Activated T-helper 2 cell treated with anti-CD3 and anti-CD28 coated beads, Interferon-gamma antibody, Interleukin-2, Interleukin-4, amounts not matched to agents 10 μg/mL and 5 μg/mL and 100 μg/mL, durations not matched to agents 14 hours and 24 hours and 36 hours (primary cell): ENCODE data around the gene KCNN3. TPM values are rescaled to one million over a fixed set of nuclear protein-coding genes. Genes with fewer than 3 reads are reported as not detected.

Experiments
- DNase-seq: peaks from one replicate; pipeline ENCODE4 v3.0.0; 2021; ENCODE audit warnings: low spot score
- H3K27ac Mint-ChIP-seq: one replicate; pipeline ENCODE4 v1.8.0; 2021; ENCODE audit warnings: mixed read lengths
- H3K27me3 Mint-ChIP-seq: one replicate; pipeline ENCODE4 v1.8.0; 2021; ENCODE audit warnings: low read depth, mixed read lengths
- H3K36me3 Mint-ChIP-seq: one replicate; pipeline ENCODE4 v1.8.0; 2021; ENCODE audit warnings: low read depth, mixed read lengths
- H3K4me1 Mint-ChIP-seq: one replicate; pipeline ENCODE4 v1.8.0; 2021; ENCODE audit warnings: low read depth, mixed read lengths
- H3K4me3 Mint-ChIP-seq: one replicate; pipeline ENCODE4 v1.8.0; 2021; ENCODE audit warnings: low read depth, mild to moderate bottlenecking, moderate library complexity, mixed read lengths
- H3K9me3 Mint-ChIP-seq: one replicate; pipeline ENCODE4 v1.8.0; 2021; ENCODE audit warnings: mixed read lengths
- intact Hi-C: fragments of 100-400 bp; cut with micrococcal nuclease; formaldehyde crosslinking; loops from one replicate; pipeline ENCODE4 v1.15.1; 2023
- total RNA-seq: library from RNA; stranded (reverse); gene quantifications from 2 replicates; pipeline ENCODE4 v1.2.3, GENCODE V29; 2022

Gene KCNN3
- total RNA-seq, 1 donor from 2014 or later, result 0.91 TPM

DNA sequence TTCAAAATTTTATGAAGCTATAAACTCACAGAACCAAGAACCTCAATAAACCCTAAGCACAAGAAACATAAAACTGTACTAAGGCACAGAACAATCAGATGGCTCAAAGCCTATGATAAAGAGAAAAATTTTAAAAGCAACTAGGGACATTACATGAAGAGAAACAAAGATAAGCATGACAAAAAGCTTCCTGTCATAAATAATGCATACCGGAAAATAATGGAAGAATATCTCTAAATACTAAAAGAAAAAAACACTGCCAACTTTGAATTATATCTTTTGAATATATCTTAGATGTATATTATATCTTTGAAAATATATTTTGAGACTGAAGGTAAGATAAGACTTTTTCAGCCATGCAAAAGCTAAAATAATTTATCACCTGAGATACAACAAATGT lies 21.4 kb upstream of the KCNN3 start:
- Mint-ChIP-seq H3K4me1 (peaks cover 12% of the 10 kb centered on the region), H3K27ac (no peak overlapping the region), H3K4me3 (no peak overlapping the region), H3K9me3 (no peaks in the 10 kb centered on the region), H3K27me3 (peaks cover 15% of the 10 kb centered on the region), H3K36me3 (no peaks in the 10 kb centered on the region)
- no peak for DNase-seq
- intact Hi-C loops, result no loop called here

DNA sequence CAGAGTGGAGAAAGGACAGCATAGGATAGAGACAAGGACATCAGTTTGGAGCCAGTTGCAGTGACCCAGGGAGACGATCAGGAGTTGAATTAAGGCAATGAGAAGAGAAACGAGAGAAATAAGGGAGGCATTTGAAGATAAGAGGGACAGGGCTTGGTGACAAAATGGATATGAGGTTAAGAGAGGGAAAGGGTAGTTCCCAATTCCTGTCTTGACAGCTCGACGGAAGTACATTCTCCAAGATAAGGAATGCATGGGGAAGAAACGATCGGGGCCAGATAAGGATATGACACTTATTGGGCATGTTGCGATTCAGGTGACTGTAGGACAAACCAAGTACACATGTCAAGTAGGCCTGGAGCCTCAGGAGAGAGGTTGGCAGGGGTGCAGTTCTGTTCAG lies 18.7 kb upstream of the KCNN3 start:
- no peak for DNase-seq
- Mint-ChIP-seq H3K4me1 (peaks cover 27% of the 10 kb centered on the region), H3K9me3 (no peaks in the 10 kb centered on the region), H3K27ac (no peak overlapping the region), H3K27me3 (peaks cover 12% of the 10 kb centered on the region), H3K36me3 (no peaks in the 10 kb centered on the region), H3K4me3 (no peak overlapping the region)
- intact Hi-C loops, result no loop called here

DNA sequence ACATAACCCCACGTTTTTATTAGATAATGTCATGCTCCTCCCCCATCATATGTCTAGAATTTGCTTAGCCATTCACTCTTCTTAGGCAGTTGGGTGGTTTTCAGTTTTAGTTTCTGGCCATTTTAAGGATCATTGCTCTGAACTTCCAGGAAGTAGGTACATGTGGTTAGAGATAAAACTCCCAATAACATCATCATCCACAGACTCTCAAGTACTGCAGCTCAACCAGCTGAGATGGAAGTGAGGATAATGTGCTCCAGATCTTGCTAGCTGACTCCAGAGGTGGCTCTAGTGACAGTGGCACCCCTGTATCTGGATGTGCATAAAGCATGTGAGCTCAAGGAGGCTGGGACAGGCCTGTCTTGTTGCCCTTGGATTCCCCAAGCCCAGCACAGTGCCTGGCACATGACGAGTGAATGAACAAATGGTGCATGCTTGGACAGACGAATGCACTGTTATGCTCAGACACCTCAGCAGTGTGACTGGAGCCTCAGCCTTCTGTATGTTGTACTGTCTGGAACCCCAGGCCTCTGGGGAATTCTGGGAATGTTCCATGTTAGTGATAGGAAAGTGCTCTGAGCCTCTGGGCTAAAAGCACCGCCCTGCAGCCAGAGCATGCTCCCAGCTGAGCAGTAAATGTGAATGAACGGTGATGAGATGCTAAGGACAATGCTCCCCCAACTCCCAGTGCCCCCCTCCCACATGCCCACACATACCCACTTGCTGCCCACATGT lies 16.4 kb upstream of the KCNN3 start:
- Mint-ChIP-seq H3K27me3 (peaks cover 3% of the 10 kb centered on the region), H3K9me3 (no peaks in the 10 kb centered on the region), H3K4me1 (peaks cover 27% of the 10 kb centered on the region), H3K27ac (peak overlapping the region; percentile 7), H3K36me3 (no peaks in the 10 kb centered on the region), H3K4me3 (no peak overlapping the region)
- intact Hi-C loops, result no loop called here
- no peak for DNase-seq

DNA sequence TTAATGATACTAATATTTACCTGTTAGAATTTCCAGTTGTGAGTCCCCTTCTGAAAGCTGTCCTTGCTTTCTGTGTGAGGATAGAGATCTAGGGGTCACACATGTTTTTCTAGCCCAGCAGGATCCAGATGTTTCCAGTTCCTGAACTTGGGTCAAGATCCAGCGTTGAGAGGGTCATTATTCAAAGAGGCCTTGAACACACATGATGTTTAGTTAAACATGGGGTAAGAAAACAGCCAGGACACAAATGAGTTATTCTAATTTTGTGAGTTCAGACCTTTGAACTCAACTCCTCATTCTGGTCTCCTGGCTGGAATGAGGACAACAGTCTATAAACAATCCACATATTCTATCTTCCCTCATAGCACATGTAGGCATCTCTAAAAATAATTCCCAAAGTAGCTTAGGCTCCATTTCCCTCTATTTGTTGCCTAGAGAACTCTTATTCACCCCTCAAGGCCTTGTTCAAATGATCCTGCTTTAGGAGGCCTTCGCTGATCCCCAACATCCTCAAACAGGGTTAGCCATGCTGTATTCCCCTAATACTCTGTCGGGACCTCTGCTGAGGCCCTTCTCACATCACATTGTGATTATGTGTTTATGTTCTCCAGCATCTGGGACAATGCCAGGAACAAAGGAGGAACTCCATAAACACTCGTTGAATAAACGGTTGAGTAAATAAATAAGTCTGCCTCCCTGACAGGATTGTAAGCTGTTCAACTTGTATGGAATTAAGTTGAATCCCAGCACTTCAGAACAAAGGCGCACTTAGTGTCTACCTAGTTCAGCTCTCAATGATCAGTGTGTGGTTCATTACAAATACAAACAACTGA lies 15.0 kb upstream of the KCNN3 start:
- no peaks in the 10 kb centered on the region for H3K9me3 Mint-ChIP-seq
- H3K27ac Mint-ChIP-seq, result no peak overlapping the region
- no peak overlapping the region for H3K4me3 Mint-ChIP-seq
- intact Hi-C loops, result no loop called here
- H3K27me3 Mint-ChIP-seq, result peaks cover 1% of the 10 kb centered on the region
- DNase-seq, result no peak
- no peaks in the 10 kb centered on the region for H3K36me3 Mint-ChIP-seq
- peaks cover 27% of the 10 kb centered on the region for H3K4me1 Mint-ChIP-seq

DNA sequence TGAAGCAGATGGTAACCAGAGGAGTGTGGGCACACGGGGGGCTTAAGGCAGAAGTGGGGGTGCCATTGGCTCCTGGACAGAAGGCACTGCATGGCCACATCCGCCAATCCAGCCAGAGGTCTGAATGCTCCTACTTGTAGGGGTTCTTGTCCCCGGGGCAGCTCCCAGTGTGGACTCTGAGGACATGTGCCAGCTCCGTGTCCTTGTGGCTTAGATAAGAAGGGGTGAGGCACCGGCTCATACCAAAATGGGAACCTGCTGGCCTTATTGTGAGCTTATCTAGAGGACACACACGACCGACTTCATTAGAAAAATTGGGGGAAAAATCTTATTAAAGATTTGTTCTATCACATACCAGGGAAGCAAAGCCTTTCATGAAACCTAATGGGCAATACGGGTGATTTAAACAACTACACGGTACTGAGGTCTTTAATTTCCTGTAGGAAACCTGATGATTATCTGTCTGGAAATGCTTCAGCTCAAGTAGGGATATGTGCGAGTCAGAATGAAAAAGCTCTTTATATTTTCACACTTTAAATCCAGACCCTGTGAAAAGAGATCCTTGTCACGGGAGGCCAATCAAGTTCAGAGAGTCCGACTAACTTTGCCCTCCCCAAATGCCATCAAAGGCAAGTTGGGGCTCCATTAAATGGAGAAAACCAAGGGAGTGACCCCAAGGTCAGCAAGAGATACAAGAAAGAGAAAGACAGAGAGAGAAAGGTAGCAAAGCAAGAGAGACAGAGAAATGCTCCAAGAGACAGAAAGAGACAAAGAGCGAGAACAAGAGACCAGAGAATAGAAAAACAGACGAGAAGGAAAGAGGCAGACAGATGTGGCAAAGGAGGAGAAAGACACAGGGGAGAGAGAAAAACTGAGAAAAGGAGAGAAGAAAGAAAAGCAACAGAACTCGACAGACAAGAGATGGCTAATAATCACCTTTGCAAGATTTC lies 14.1 kb upstream of the KCNN3 start:
- intact Hi-C loops, result no loop called here
- no peak overlapping the region for H3K4me3 Mint-ChIP-seq
- no peak for DNase-seq
- H3K27ac Mint-ChIP-seq, result no peak overlapping the region
- H3K4me1 Mint-ChIP-seq, result peaks cover 27% of the 10 kb centered on the region
- H3K36me3 Mint-ChIP-seq, result no peaks in the 10 kb centered on the region
- no peaks in the 10 kb centered on the region for H3K9me3 Mint-ChIP-seq
- peaks cover 1% of the 10 kb centered on the region for H3K27me3 Mint-ChIP-seq

DNA sequence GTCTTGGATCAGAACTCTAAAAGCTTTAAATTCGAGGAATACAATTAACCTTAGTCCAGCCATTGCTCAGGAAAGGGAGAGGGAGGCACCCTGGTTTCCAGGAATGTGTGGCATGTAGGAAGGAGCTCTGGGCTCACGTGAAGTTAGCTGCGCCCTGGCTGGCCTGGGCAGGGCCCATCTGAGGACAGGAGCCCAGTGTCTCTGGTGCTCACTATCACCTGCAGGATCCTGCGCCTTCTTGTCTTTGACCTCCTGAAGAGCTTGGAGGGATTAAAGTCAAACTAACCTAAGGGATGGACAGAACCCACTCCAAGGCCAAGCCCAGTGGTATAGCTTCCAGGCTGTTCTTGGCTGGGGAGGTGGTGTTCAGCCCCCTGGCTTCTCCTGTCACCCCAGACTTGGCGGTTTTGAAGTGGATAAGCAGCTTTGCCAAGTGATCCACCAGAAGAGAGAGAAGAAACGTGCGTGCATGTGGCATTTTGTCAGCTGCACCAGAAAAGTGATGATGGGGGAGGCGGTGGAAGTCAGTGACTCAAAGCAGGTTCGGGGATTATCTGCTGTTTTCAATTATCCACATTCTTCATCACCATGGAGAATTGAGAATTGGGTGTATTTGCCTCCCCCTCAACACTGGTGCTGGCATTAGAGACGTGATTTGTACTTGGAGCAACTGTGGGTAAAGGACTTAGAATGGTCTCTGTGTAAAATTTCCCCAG lies 11.9 kb upstream of the KCNN3 start:
- Mint-ChIP-seq H3K4me3 (no peak overlapping the region), H3K4me1 (peaks cover 21% of the 10 kb centered on the region), H3K9me3 (no peaks in the 10 kb centered on the region), H3K27me3 (no peaks in the 10 kb centered on the region), H3K36me3 (no peaks in the 10 kb centered on the region), H3K27ac (no peak overlapping the region)
- intact Hi-C loops, result no loop called here
- no peak for DNase-seq

DNA sequence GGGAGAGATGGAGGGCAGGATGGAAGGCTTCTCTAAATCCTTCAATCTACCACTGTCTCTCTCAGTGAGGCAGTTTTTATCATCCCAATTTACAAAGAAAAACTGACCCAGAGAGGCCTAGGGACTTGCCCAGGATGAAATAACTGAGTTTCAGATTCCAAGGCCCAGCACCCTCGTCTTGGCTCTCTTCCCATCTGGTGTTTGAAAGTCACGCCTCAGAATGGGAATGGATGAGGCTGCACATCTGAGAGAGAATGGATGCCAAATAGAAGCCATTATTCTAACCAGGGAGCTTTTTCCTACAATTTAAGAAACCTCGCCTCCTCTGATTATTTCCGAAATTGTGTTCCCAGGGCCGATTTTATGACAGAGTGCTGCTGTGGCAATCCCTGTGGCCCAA lies 10.6 kb upstream of the KCNN3 start:
- Mint-ChIP-seq H3K27ac (no peak overlapping the region), H3K27me3 (no peaks in the 10 kb centered on the region), H3K4me3 (no peak overlapping the region), H3K9me3 (no peaks in the 10 kb centered on the region), H3K36me3 (no peaks in the 10 kb centered on the region), H3K4me1 (peaks cover 8% of the 10 kb centered on the region)
- intact Hi-C loops, result no loop called here
- no peak for DNase-seq

DNA sequence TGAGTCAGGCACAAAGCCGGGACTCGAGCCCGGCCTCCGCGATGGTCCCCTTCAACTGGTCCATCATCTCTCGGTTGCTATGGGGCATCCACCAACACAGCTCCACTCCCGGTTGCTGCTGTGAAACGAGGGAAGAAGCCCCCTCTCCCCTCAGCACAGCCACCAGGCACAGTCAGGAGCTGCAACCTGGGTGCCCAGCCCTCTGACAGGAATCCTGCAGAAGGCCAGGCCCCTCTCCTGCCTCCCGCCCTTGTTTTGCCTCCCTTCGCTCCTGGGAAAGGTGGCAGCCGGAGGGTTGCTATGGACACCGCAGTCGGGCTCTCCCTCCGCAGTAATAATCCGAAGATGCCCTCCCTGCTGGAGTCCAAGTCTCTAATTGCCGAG lies 8.9 kb upstream of the KCNN3 start:
- Mint-ChIP-seq H3K27me3 (no peaks in the 10 kb centered on the region), H3K4me3 (no peak overlapping the region), H3K9me3 (no peaks in the 10 kb centered on the region), H3K4me1 (peaks cover 7% of the 10 kb centered on the region), H3K27ac (no peak overlapping the region), H3K36me3 (no peaks in the 10 kb centered on the region)
- no peak for DNase-seq
- intact Hi-C loops, result loop anchor here (2.0 to 5.0 kb wide), 2 partner anchors 122 to 320 kb away; partner anchors contain the start of gene UBE2Q1

DNA sequence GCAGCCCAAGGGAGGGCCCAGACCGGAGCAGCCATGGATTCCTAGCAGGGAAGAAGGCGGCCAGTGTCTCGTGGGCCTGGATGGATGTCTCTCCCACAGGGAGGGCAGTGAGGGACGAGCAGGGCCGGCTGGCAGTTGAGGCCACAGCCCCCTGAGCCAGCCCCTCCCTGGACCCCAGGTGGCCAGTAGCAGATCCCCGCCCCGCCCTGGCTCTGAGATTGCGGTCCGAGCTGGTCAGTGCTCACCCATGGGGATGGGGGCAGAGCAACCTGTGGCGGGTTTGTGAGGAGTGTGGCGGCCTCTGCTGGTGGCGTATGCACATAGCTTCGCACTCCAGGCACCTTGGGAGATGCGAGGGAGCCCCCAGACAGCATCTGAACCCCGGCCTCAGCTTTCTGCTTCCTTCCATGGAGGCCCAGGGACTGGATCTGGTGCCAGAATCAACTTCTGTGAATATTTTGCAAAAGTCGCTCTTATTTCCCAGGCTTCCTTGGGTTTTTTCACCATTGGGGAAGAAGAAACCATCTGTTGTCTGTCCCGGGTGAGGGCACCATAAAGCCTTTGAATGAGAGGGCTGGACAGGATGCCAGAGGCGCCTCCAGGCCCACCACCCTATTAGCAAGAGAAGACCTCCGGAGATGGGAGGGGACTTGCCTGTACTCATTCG lies 8.4 kb upstream of the KCNN3 start:
- peaks cover 9% of the 10 kb centered on the region for H3K4me1 Mint-ChIP-seq
- no peaks in the 10 kb centered on the region for H3K27me3 Mint-ChIP-seq
- no peaks in the 10 kb centered on the region for H3K9me3 Mint-ChIP-seq
- intact Hi-C loops, result loop anchor here (1.0 to 5.0 kb wide), 3 partner anchors 121 to 320 kb away; partner anchors contain the start of gene UBE2Q1
- peak; percentile 63 for DNase-seq
- no peak overlapping the region for H3K4me3 Mint-ChIP-seq
- no peak overlapping the region for H3K27ac Mint-ChIP-seq
- no peaks in the 10 kb centered on the region for H3K36me3 Mint-ChIP-seq

DNA sequence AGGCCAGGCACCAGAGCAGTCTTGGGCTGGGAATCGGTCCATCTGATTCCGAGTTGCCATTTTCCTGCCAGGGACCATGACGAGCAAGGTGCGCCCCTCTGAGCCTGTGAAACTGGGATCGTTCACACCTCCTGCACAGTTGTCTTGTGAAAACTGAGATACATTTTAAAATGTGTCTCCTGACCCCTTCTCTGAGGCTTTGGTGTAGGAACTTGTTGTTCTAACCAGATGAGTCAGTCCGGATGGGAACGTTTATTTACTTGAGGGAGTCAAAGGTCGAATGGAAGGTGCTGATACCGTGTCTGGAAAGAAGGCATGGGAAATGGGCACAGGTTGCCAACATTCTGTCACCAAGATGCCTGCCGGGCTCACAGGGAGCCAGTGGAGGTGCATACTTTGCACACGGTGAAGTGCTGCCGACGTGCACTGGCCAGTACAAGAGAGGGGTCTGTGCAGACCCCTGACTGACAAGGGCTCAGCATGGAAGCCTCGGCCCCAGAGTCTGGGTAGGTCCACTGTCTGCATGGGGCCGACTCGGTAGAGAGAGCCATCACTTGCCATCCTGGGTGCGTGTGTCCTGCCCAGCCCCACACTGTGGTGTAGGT lies 7.4 kb upstream of the KCNN3 start:
- H3K27me3 Mint-ChIP-seq, result no peaks in the 10 kb centered on the region
- DNase-seq, result no peak

DNA sequence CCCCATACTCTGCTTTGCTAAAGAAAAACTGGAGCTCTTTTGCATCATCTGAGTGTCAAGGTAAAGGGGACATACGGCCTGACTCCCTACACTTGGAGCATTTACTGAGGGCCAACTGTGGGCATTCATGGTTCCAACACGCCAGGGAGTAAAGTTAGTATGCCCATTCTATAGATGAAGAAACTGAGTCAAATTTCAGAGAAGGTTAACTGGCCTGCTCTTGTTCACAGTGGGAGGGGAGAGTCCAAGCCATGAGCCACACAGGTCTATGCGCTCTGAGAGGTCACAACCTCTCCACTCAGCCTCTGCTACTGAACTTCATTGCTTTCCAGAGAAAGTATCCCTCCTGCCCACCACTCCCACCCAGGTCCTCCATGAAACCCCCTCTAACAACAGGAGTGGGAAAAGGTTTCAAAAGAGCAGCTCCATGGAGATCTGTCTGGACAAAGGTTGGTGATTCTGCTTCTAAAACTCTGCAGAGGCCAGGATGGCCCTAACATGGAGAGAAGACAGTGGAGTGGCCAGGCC lies 6.8 kb upstream of the KCNN3 start:
- intact Hi-C loops, result loop anchor here (5.0 kb wide), 1 partner anchor 120 kb away; no protein-coding TSS in a partner anchor
- Mint-ChIP-seq H3K9me3 (no peaks in the 10 kb centered on the region), H3K27me3 (no peaks in the 10 kb centered on the region), H3K27ac (no peak overlapping the region), H3K4me1 (peaks cover 9% of the 10 kb centered on the region), H3K4me3 (no peak overlapping the region), H3K36me3 (no peaks in the 10 kb centered on the region)
- DNase-seq, result no peak

More for the DNA sequence above, 7.4 kb upstream of the KCNN3 start:
- Mint-ChIP-seq H3K4me1 (peaks cover 9% of the 10 kb centered on the region), H3K27ac (no peak overlapping the region), H3K9me3 (no peaks in the 10 kb centered on the region), H3K4me3 (no peak overlapping the region), H3K36me3 (no peaks in the 10 kb centered on the region)
- intact Hi-C loops, result loop anchor here (5.0 kb wide), 1 partner anchor 120 kb away; no protein-coding TSS in a partner anchor
